HCT116 (cell line): Measurements from ENCODE around the gene RND3. TPM values are rescaled to one million over a fixed set of nuclear protein-coding genes. Genes with fewer than 3 reads are reported as not detected.

Experiments
- ATAC-seq: fragments of 200-7000 bp; cut with Tn5 transposase; 2 replicates; pipeline ENCODE4 v1.9.1; 2020; ENCODE audit warnings: mild to moderate bottlenecking, moderate library complexity
- BruUV-seq: library from RNA; stranded (reverse); fragments of 400-500 nt; replicated peaks from 2 replicates; lab custom pipeline; 2021; lab: Mats Ljungman, UMichigan
- CTCF ChIA-PET: fragments of 300-600 bp; sonication (Branson Sonifier 250); formaldehyde crosslinking; loops from one replicate; lab custom pipeline; 2021; ENCODE audit warnings: antibody characterized with exemption; lab: Charles Lee
- POLR2A ChIA-PET: fragments of 300-600, 350-600 bp; sonication (Branson Sonifier 250); formaldehyde crosslinking; loops from one replicate; lab custom pipeline; 2021; ENCODE audit warnings: antibody characterized with exemption; lab: Charles Lee
- RAD21 ChIA-PET, 2 experiments: fragments of 300-600 bp; sonication (Branson Sonifier 250); formaldehyde crosslinking; loops; one replicate each; lab custom pipeline; 2023; ENCODE audit warnings: low total read pairs in 2 of 2; ENCODE audit not compliant: uncharacterized antibody in 2 of 2, unreplicated experiment in 2 of 2, low non-redundant PET in 1 of 2; lab: Charles Lee
- DNase-seq: peaks from one replicate; pipeline ENCODE4 v3.0.0-alpha.2; 2010; ENCODE audit warnings: low read depth, low spot score
- H2AFZ ChIP-seq: fragments of 200-600 bp; shearing (Covaris generic), sonication (generic); 2 replicates; pipeline ENCODE4 v1.6.1; 2017; ENCODE audit warnings: low read depth, mixed run types, mixed read lengths, antibody characterized with exemption, low read length; ENCODE audit not compliant: poor library complexity, severe bottlenecking
- H3K27ac ChIP-seq: 2 replicates; pipeline ENCODE4 v1.5.1; 2012; ENCODE audit warnings: low read depth, low read length
- H3K27me3 ChIP-seq: fragments of 200-600 bp; sonication (generic); 2 replicates; pipeline ENCODE4 v1.6.1; 2016; ENCODE audit warnings: mixed run types, low read length, mixed read lengths; ENCODE audit not compliant: insufficient read depth
- H3K36me3 ChIP-seq, 2 experiments: fragments of 200-500 bp in 1 of 2; fragments of 200-600 bp in 1 of 2; sonication (Bioruptor generic) in 1 of 2; sonication (generic) in 1 of 2; 2 replicates each; pipeline versions ENCODE4 v1.5.1 to v1.6.1; 2014 to 2016; ENCODE audit warnings: low read length in 2 of 2, inconsistent platforms in 1 of 2, mixed read lengths in 1 of 2, mixed run types in 1 of 2; ENCODE audit not compliant: insufficient read depth in 2 of 2, control insufficient read depth in 1 of 2
- H3K4me1 ChIP-seq, 2 experiments: fragments of 200-600 bp in 1 of 2; sonication (generic) in 1 of 2; 2 replicates each; pipeline versions ENCODE4 v1.5.1 to v1.6.1; 2012 to 2017; ENCODE audit warnings: low read length in 2 of 2, inconsistent platforms in 1 of 2, mild to moderate bottlenecking in 1 of 2, mixed read lengths in 1 of 2, mixed run types in 1 of 2, moderate library complexity in 1 of 2; ENCODE audit not compliant: insufficient read depth in 2 of 2, control insufficient read depth in 1 of 2
- H3K4me2 ChIP-seq: fragments of 200-600 bp; sonication (generic); 2 replicates; pipeline ENCODE4 v1.6.1; 2017; ENCODE audit warnings: mixed run types, low read length, mixed read lengths
- H3K4me3 ChIP-seq, 2 experiments: fragments of 200-600 bp in 1 of 2; sonication (generic) in 1 of 2; replicated peaks in 1 of 2; 2 replicates each; pipeline ENCODE4 v1.5.1; 2011 to 2016; ENCODE audit warnings: low read length in 2 of 2, control low read depth in 1 of 2, low read depth in 1 of 2, mild to moderate bottlenecking in 1 of 2, mixed read lengths in 1 of 2, mixed run types in 1 of 2
- H3K79me2 ChIP-seq: fragments of 200-600 bp; sonication (generic); 2 replicates; pipeline ENCODE4 v1.6.1; 2017; ENCODE audit warnings: mild to moderate bottlenecking, mixed run types, low read length, moderate library complexity, mixed read lengths; ENCODE audit not compliant: insufficient read depth
- H3K9ac ChIP-seq: fragments of 200-600 bp; sonication (generic); 2 replicates; pipeline ENCODE4 v1.6.1; 2016; ENCODE audit warnings: low read length, mixed read lengths
- H3K9me2 ChIP-seq: fragments of 200-600 bp; sonication (generic), shearing (Covaris generic); 2 replicates; pipeline ENCODE4 v1.6.1; 2017; ENCODE audit warnings: mixed run types, mild to moderate bottlenecking, moderate library complexity; ENCODE audit not compliant: insufficient read depth
- H3K9me3 ChIP-seq, 2 experiments: fragments of 200-500 bp in 1 of 2; fragments of 200-600 bp in 1 of 2; sonication (Bioruptor generic) in 1 of 2; sonication (generic) in 1 of 2; 2 replicates each; pipeline ENCODE4 v1.6.1; 2014 to 2017; ENCODE audit warnings: low read length in 2 of 2, mixed read lengths in 2 of 2, inconsistent platforms in 1 of 2, low read depth in 1 of 2, mild to moderate bottlenecking in 1 of 2, mixed run types in 1 of 2, moderate library complexity in 1 of 2; ENCODE audit not compliant: control insufficient read depth in 1 of 2, insufficient read depth in 1 of 2
- H4K20me1 ChIP-seq: fragments of 200-600 bp; sonication (generic), shearing (Covaris generic); 2 replicates; pipeline ENCODE4 v1.6.1; 2017; ENCODE audit warnings: mixed run types, mild to moderate bottlenecking, moderate library complexity; ENCODE audit not compliant: insufficient read depth
- CBX3 ChIP-seq: IDR thresholded peaks from 2 replicates; pipeline ENCODE4 v1.6.1; 2012; ENCODE audit warnings: low read depth
- ELF1 ChIP-seq: IDR thresholded peaks from 2 replicates; pipeline ENCODE4 v1.6.1; 2012; ENCODE audit warnings: low read depth, borderline replicate concordance
- JUND ChIP-seq: IDR thresholded peaks from 2 replicates; pipeline ENCODE4 v1.6.1; 2012
- POLR2A ChIP-seq: IDR thresholded peaks from 2 replicates; pipeline ENCODE4 v1.7.0; 2011; ENCODE audit warnings: borderline replicate concordance; ENCODE audit not compliant: insufficient read depth, insufficient read length; ENCODE audit errors: extremely low read depth
- REST ChIP-seq: IDR thresholded peaks from 2 replicates; pipeline ENCODE4 v1.6.1; 2012; ENCODE audit warnings: low read depth
- ZBTB33 ChIP-seq: IDR thresholded peaks from 2 replicates; pipeline ENCODE4 v1.6.1; 2011; ENCODE audit warnings: mild to moderate bottlenecking, low read length, moderate library complexity; ENCODE audit not compliant: insufficient replicate concordance; ENCODE audit errors: extremely low read depth
- ZFX ChIP-seq: fragments of 450-650 bp; IDR thresholded peaks from 2 replicates; pipeline ENCODE4 v1.6.1; 2017
- intact Hi-C: fragments of 100-400 bp; cut with micrococcal nuclease; formaldehyde crosslinking; loops from 2 replicates; pipeline ENCODE4 v1.10.0; 2022
- total RNA-seq: library from RNA; stranded (reverse); gene quantifications from one replicate; pipeline ENCODE4 v1.2.1, GENCODE V29; 2021; ENCODE audit not compliant: unreplicated experiment

RND3 gene
- total RNA-seq, 1 experiment from 2014 or later: 15.0 TPM

DNA sequence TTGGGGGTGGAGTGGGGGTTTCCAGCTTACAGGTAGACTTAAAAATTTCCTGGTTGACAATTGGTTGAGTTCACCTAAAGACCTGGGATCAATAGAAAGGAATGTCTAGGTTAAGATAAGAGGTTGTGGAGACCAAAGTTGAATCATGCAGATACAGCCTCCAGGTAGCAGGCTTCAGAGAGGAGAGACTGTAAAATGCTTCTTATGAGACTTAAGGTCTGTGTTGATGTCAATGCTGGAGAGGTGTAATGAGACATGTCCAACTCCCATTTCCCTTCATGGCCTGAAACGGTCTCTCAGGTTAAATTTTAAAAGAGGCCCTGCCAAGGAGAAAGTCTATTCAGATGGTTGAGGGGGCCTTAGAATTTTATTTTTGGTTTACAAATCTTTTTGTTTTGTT lies 38.5 kb upstream of the RND3 start:
- H3K27me3 ChIP-seq: no peaks in the 10 kb centered on the region
- DNase-seq (no peak), ATAC-seq (no peak)
- no peaks in the 10 kb centered on the region for H3K79me2 ChIP-seq
- TF ChIP-seq ZBTB33 (no peak), ZFX (no peak), JUND (no peak), CBX3 (no peak), ELF1 (no peak), REST (no peak), POLR2A (no peak)
- H3K9me3 ChIP-seq: no peaks in the 10 kb centered on the region
- no peaks in the 10 kb centered on the region for H4K20me1 ChIP-seq
- intact Hi-C loops: no loop called here
- BruUV-seq: no TSS peak
- H3K27ac ChIP-seq: no peak overlapping the region
- no peaks in the 10 kb centered on the region for H3K9me2 ChIP-seq
- peak overlapping the region; percentile 1 for H2AFZ ChIP-seq
- no peak overlapping the region for H3K9ac ChIP-seq
- CTCF ChIA-PET: no interaction called here
- H3K4me3 ChIP-seq: no peak overlapping the region
- RAD21 ChIA-PET: no interaction called here
- peak overlapping the region; percentile 54; the same call in 1 of the 2 replicates for H3K4me2 ChIP-seq
- no peaks in the 10 kb centered on the region for H3K36me3 ChIP-seq
- peaks cover 4 to 17% of the 10 kb centered on the region in 2 experiments; a peak in 3 of 4 replicates for H3K4me1 ChIP-seq
- POLR2A ChIA-PET: no interaction called here
